ENCODE results near the gene RNU5D-1. TPM values are rescaled to one million over a fixed set of nuclear protein-coding genes. Genes with fewer than 3 reads are reported as not detected.
A peak's percentile ranks its signal among the peaks of the same experiment; 100 is the strongest.

Gene RNU5D-1
- total and polyA plus RNA-seq, 2 of the 13 experiments (the other 11 are each of a cell fraction or from before 2014, with no cell fraction given): 165 TPM; not detected in 1

GRCh38 chr1:44775078-44775929 lies 44.3 kb upstream of the RNU5D-1 start, which contains the start of gene RPS8 (continued):
- TF ChIP-seq ZFP91 (CRISPR knock-in tag; IDR thresholded peaks at IDR 0.05; ENCODE audit: borderline replicate concordance) (peak; percentile 88), ARID5B (CRISPR knock-in tag; IDR thresholded peaks at IDR 0.05) (peak; percentile 57), GATAD1 (CRISPR knock-in tag; IDR thresholded peaks at IDR 0.05) (peak; percentile 97), ZNF609 (CRISPR knock-in tag; IDR thresholded peaks at IDR 0.05; ENCODE audit: borderline replicate concordance) (0 out of 2 replicates have a peak, but pooled peaks have one; percentile 29), ZBTB44 (CRISPR knock-in tag; IDR thresholded peaks at IDR 0.05) (peak; percentile 22; the same call in 1 of the 2 replicates), NPAS2 (CRISPR knock-in tag; IDR thresholded peaks at IDR 0.05; ENCODE audit: borderline replicate concordance) (no peak), ZFP36L2 (CRISPR knock-in tag; IDR thresholded peaks at IDR 0.05) (no peak; the same call in 1 of the 2 replicates), BRF2 (CRISPR knock-in tag; IDR thresholded peaks at IDR 0.05) (no peak), KLF11 (CRISPR knock-in tag; IDR thresholded peaks at IDR 0.05) (peak; percentile 45; the same call in 1 of the 2 replicates), PHF21A (CRISPR knock-in tag; IDR thresholded peaks at IDR 0.05) (no peak), JUN (CRISPR knock-in tag; IDR thresholded peaks at IDR 0.05) (peak; percentile 57; the same call in 1 of the 2 replicates), STAT5B (CRISPR knock-in tag; IDR thresholded peaks at IDR 0.05) (no peak), ELF3 (CRISPR knock-in tag; IDR thresholded peaks at IDR 0.05) (peak; percentile 54; the same call in 1 of the 2 replicates), DPF2 (CRISPR knock-in tag; IDR thresholded peaks at IDR 0.05; ENCODE audit: borderline replicate concordance, low read depth) (no peak)

Data from HepG2 (cell line).